GM13977 (cell line): Measurements from ENCODE around the gene POLR1D.

Source experiments
- DNase-seq: peaks from one replicate; pipeline ENCODE4 v3.0.0; 2012; ENCODE audit warnings: low spot score
- in situ Hi-C: fragments of 300-500 bp; cut with MboI; formaldehyde crosslinking; loops from one replicate; pipeline ENCODE4 v1.12.0; 2022; ENCODE audit warnings: low sequenced_read_pairs, low pct_unique_long_range_greater_than_20kb, mixed read lengths, inconsistent platforms; ENCODE audit not compliant: unreplicated experiment
- TF ChIP-seq, protein P1 (sequence below): IDR thresholded peaks from 2 replicates; pipeline ENCODE4 v1.5.1; 2012; ENCODE audit warnings: mild to moderate bottlenecking, control low read depth; ENCODE audit not compliant: insufficient read depth; ENCODE audit errors: extremely low read depth, missing control alignments

POLR1D gene

DNA sequence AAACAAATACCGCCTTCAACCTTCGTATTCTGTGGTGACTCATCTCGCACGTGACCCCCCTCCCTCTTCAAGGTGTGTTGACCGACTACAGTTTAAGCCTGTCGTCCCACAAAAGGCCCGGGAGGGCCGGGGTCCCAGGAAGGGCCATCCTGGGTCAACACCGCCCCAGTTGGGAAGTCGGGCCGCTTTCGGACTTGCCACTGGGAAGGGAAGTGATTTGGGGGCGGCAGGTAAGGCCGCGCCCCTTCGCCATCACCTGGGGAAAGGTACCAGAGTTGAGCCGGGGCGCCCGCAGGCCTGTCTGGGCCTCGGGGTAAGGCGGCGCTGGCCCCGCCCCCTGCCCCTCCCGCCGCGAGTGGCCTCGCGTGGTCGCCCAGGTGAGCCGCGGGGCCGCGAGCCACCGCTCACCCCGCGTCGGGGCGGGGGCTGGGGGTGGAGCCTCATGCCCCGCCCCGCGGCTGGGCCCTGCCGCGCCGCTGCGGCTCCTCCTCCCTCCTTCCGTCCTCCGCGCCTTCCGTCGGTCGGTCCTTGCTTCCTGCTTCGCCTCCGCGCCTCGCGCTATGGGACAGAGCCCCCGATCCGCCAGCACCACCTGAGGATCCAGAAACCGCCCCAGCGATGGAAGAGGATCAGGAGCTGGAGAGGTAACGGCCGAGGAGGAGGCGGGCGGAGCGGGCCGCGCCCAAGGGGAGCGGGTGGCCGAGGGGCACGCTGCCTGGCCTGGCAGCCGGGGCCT, at the start of gene POLR1D:
TSS of gene POLR1D (plus strand) at position 527 of the 736 bp plus-strand sequence. CDS start at position 619, 92 bp downstream.
- in situ Hi-C loops = no loop called here
- TF ChIP-seq, protein P1, sequence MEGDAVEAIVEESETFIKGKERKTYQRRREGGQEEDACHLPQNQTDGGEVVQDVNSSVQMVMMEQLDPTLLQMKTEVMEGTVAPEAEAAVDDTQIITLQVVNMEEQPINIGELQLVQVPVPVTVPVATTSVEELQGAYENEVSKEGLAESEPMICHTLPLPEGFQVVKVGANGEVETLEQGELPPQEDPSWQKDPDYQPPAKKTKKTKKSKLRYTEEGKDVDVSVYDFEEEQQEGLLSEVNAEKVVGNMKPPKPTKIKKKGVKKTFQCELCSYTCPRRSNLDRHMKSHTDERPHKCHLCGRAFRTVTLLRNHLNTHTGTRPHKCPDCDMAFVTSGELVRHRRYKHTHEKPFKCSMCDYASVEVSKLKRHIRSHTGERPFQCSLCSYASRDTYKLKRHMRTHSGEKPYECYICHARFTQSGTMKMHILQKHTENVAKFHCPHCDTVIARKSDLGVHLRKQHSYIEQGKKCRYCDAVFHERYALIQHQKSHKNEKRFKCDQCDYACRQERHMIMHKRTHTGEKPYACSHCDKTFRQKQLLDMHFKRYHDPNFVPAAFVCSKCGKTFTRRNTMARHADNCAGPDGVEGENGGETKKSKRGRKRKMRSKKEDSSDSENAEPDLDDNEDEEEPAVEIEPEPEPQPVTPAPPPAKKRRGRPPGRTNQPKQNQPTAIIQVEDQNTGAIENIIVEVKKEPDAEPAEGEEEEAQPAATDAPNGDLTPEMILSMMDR = no peak
- peak; percentile 93 for DNase-seq

- no peak for DNase-seq
- TF ChIP-seq, protein P1 = no peak
- in situ Hi-C loops = no loop called here
Measured at GRCh38 chr13:27572234-27572901, 49.3 kb upstream of the POLR1D start.

GRCh38 chr13:27573265-27573664, 48.4 kb upstream of the POLR1D start:
- no peak for DNase-seq
- TF ChIP-seq, protein P1 = no peak
- in situ Hi-C loops = no loop called here

DNA sequence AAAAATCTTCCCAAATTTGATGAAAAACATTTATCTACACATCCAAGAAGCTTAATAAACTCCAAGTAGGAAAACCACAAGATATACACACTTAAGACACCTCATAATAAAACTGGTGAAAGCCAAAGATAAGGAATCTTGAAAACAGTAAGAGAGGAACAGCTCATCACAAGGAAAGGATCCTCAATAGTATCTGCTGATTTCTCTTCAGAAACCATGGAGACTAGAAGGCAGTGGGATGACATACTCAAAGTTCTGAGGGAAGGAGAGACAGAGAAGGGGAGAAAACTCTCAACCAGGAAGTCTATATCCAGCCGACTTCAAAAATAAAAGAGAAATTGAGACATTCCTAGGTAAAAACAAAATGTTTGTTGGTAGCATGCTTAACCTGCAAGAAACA, 47.0 kb upstream of the POLR1D start:
- in situ Hi-C loops = no loop called here
- DNase-seq = no peak
- TF ChIP-seq, protein P1 = no peak

- no peak for DNase-seq
- TF ChIP-seq, protein P1 = no peak
- in situ Hi-C loops = no loop called here
Measured at GRCh38 chr13:27578121-27579030, 43.3 kb upstream of the POLR1D start.

DNA sequence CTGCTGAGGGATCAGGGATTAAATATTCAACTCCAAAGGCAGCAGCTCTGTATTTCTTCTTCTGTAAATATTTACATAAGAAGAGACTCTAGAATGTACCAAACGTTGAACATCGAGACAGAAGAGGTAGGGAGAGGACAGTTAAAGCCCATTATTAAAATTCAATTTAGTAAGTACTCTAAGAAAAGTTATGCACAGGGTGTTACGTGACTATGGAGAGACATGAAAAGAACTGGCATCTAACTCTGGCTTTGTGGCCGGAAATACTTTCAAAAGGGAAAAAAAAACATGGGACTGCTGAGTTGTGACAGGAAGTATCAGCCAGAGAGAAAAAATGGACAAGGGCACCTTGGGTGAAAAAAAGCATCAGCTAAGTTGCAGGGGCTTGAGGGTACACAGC, 38.0 kb upstream of the POLR1D start:
- in situ Hi-C loops = no loop called here
- TF ChIP-seq, protein P1 = no peak
- no peak for DNase-seq
